Prostate gland (tissue), 2 donors: ENCODE results near the gene KRT75. TPM values are rescaled to one million over a fixed set of nuclear protein-coding genes. Genes with fewer than 3 reads are reported as not detected.
"Not testable (repeated sequence)": the region's sequence is repeated elsewhere in the genome, so short reads cannot be mapped to it uniquely, and the experiment has no call there.

Experiments used
- DNase-seq: peaks from one replicate; pipeline ENCODE4 v3.0.0-alpha.2; 2019; ENCODE audit warnings: low spot score
- H3K27ac ChIP-seq, 2 donors: fragments of 200-600 bp; sonication (generic); 2 replicates each; pipeline ENCODE4 v1.5.1; 2017 to 2019
- H3K27me3 ChIP-seq: fragments of 200-600 bp; sonication (generic); replicated peaks from 2 replicates; pipeline ENCODE4 v1.5.1; 2019; ENCODE audit not compliant: insufficient read depth
- H3K36me3 ChIP-seq, 2 donors: fragments of 200-600 bp; sonication (generic); 1 replicate in 1 of 2; 2 replicates in 1 of 2; pipeline versions ENCODE4 v1.5.1 to v1.8.1; 2017 to 2019
- H3K4me1 ChIP-seq: fragments of 200-600 bp; sonication (generic); replicated peaks from 2 replicates; pipeline ENCODE4 v1.5.1; 2019
- H3K4me3 ChIP-seq, 2 donors: fragments of 200-600 bp; sonication (generic); 2 replicates each; pipeline ENCODE4 v1.5.1; 2017 to 2019
- H3K9me3 ChIP-seq: fragments of 200-600 bp; sonication (generic); 2 replicates; pipeline ENCODE4 v1.5.1; 2017
- CTCF ChIP-seq, 4 experiments: fragments of 200-600 bp in 2 of 4; fragments of 450-650 bp in 2 of 4; sonication (generic) in 2 of 4; IDR thresholded peaks; 1 replicate in 3 of 4; 2 replicates in 1 of 4; pipeline ENCODE4 v1.5.1; 2016 to 2019; ENCODE audit warnings: antibody characterized with exemption in 4 of 4, mild to moderate bottlenecking in 2 of 4, moderate library complexity in 2 of 4
- POLR2A ChIP-seq: fragments of 450-650 bp; IDR thresholded peaks from one replicate; pipeline ENCODE4 v1.6.1; 2016; ENCODE audit warnings: antibody characterized with exemption, mild to moderate bottlenecking
- POLR2AphosphoS5 ChIP-seq: sonication (generic); formaldehyde crosslinking; IDR thresholded peaks from one replicate; pipeline ENCODE4 v1.6.1; 2017; ENCODE audit warnings: antibody characterized with exemption
- WGBS: methylation state at CpG from one replicate; pipeline ENCODE4 v1.1.5; 2018; 5-methylcytosine and 5-hydroxymethylcytosine counted together
- intact Hi-C: fragments of 100-400 bp; cut with DNase I; formaldehyde crosslinking; loops from one replicate; pipeline ENCODE4 v1.14.2; 2022
- total RNA-seq, 2 donors: library from RNA; depleted of rRNA; stranded (reverse); fragments of >200 nt; gene quantifications; one replicate each; pipeline ENCODE4 v1.1.0, GENCODE V29; 2016

The KRT75 gene
- total RNA-seq, 2 donors from 2014 or later, result not detected

DNA sequence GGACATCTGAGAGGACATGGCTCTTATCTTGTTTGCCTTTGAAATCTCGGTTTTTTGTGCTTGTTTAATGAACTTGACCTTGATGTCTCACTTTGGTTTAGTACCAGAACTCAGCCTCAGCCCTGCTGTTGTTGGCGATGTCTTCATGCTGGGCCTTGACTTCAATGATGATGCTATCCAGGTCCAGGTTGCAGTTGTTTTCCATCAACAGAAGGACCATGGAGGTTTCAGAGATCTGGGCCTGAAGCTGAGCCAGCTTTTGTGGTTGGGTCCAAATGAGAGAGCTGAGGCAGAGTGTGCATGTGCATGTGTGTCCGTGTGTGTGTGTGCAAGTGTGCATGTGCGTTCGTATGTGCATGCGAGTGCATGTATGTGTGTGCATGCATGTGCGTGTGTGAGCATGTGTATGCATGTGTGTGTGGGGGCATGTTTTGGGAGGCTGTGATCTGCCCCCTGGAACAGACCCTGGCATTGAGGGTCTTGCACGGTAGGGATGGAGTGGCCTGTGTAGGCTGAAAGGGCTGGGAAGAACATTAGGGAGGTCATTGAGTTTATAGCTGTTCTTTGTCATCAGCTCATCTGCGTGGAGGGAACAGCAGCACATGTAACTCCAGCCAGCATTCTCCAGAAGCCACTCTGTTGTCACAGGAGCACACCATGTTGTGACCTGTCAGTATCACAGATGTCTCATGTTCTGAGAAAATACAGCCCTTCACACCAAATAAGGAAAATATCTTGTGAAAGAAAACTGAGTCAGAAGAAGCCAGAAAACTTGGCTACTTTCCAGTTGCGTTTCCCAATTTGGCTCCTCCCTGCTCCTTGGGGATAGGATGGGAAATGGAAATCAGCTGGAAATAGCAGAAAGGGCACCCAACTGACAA, 18.1 kb downstream of the KRT75 start:
- TF ChIP-seq CTCF (IDR thresholded peaks at IDR 0.05) (no peak), POLR2AphosphoS5 (peak; percentile 22)
- no peak for DNase-seq
- WGBS, result 60% methylated on average over 10 of the region's 10 CpGs
- Histone ChIP-seq H3K4me1 (no peaks in the 10 kb centered on the region), H3K4me3 (no peak overlapping the region), H3K9me3 (no peaks in the 10 kb centered on the region), H3K36me3 (no peaks in the 10 kb centered on the region), H3K27me3 (no peaks in the 10 kb centered on the region), H3K27ac (no peak overlapping the region)
- intact Hi-C loops, result no loop called here

GRCh38 chr12:52414936-52415335, 19.2 kb downstream of the KRT75 start:
- Histone ChIP-seq H3K27me3 (no peaks in the 10 kb centered on the region), H3K36me3 (no peaks in the 10 kb centered on the region), H3K27ac (no peak overlapping the region), H3K4me1 (no peaks in the 10 kb centered on the region), H3K4me3 (no peak overlapping the region), H3K9me3 (no peaks in the 10 kb centered on the region)
- no peak for DNase-seq
- no peak for TF ChIP-seq CTCF (IDR thresholded peaks at IDR 0.05)
- intact Hi-C loops, result no loop called here
- 94% methylated on average over 5 of the region's 5 CpGs for WGBS

- Histone ChIP-seq H3K27me3 (no peaks in the 10 kb centered on the region), H3K36me3 (no peaks in the 10 kb centered on the region), H3K27ac (no peak overlapping the region), H3K4me1 (no peaks in the 10 kb centered on the region), H3K9me3 (no peaks in the 10 kb centered on the region), H3K4me3 (no peak overlapping the region)
- no peak for DNase-seq
- TF ChIP-seq POLR2A (no peak), CTCF (IDR thresholded peaks at IDR 0.05) (no peak)
- intact Hi-C loops, result no loop called here
- WGBS, result 71% methylated on average over 8 of the region's 8 CpGs
Observed at GRCh38 chr12:52413782-52414345, 20.3 kb downstream of the KRT75 start.

DNA sequence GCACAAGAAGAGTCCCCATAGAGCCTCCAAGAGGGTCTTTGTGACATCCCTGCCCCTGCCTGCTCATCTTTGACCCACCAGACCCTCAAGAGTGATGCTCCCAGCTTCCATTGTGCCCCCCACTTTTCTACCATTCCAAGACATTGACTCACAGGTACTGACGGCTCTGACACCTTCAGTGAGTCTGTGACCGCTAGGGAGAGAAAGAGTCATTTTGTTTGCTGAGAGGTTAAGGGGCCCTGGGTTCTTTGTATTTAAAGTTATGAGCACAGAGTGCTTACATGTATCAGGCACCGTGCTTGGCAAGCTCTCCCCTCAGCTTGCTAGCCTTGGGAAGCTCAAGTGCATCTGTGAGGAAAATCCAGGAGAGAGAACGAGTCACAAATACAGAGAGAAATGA, 21.0 kb downstream of the KRT75 start:
- DNase-seq, result no peak
- Histone ChIP-seq H3K27ac (no peak overlapping the region), H3K4me1 (no peaks in the 10 kb centered on the region), H3K4me3 (no peak overlapping the region), H3K36me3 (no peaks in the 10 kb centered on the region), H3K9me3 (no peaks in the 10 kb centered on the region), H3K27me3 (no peaks in the 10 kb centered on the region)
- TF ChIP-seq CTCF (IDR thresholded peaks at IDR 0.05), result no peak
- TF ChIP-seq POLR2A, result no peak
- TF ChIP-seq POLR2AphosphoS5, result no peak
- intact Hi-C loops, result no loop called here
- 59% methylated on average over 4 of the region's 4 CpGs for WGBS

DNA sequence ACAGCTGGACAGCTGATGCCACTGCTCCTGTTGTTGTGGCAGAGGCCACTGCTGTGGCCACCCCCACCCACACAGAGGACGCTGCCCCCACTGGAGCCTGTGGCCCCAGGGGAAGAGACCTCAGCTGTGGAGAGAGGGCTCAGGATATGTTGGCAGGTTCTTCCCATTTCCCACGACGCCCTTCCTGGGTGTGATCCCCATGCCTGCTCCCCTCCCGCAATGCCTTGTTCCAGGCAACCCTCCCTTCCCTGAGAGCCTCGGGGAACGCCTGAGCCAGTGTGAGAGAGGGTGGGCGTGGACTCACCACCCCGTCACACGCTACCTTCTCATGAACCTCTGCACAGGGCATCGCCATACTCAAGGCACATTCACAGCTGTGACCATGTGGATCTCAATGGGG, 22.4 kb downstream of the KRT75 start:
- H3K9me3 ChIP-seq, result no peaks in the 10 kb centered on the region
- no peak for DNase-seq
- H3K27me3 ChIP-seq, result no peaks in the 10 kb centered on the region
- no peak for TF ChIP-seq CTCF (IDR thresholded peaks at IDR 0.05)
- no peak for TF ChIP-seq POLR2AphosphoS5
- TF ChIP-seq POLR2A, result no peak
- H3K4me1 ChIP-seq, result no peaks in the 10 kb centered on the region
- 93% methylated on average over 10 of the region's 10 CpGs for WGBS
- H3K4me3 ChIP-seq, result no peak overlapping the region
- H3K36me3 ChIP-seq, result no peaks in the 10 kb centered on the region
- no peak overlapping the region for H3K27ac ChIP-seq
- intact Hi-C loops, result no loop called here

GRCh38 chr12:52410589-52411248, 23.5 kb downstream of the KRT75 start:
- not testable (repeated sequence) for H3K27ac ChIP-seq

More at GRCh38 chr12:52410589-52411248, 23.5 kb downstream of the KRT75 start:
- H3K27me3 ChIP-seq, H3K4me1 ChIP-seq, DNase-seq, intact Hi-C loops, H3K36me3 ChIP-seq, H3K9me3 ChIP-seq, H3K4me3 ChIP-seq: not testable (repeated sequence)
- WGBS, result no CpG with 5 or more reads among the region's 1 CpG
